ENCODE results near the gene TENM4.

DNA sequence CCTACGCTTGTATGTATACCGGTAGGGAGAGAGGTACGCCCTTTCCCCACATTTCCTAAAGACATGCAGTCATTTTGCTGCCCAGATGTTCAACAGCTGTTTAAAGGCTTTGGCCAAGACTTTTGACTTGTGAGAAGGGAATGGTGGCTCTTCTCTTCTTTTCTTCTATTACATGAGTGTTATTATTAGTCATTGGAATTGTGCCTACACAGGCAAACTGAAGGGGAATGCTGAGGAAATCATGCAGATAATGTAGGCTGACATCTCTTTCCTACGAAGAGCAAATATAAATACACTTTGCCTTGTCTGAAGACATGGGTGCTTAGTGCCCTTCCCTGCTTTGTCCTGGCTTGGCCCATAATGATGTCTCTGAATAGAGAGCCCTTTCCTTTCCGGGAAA, 671.9 kb downstream of the TENM4 start:
- TF ChIP-seq, protein P1, sequence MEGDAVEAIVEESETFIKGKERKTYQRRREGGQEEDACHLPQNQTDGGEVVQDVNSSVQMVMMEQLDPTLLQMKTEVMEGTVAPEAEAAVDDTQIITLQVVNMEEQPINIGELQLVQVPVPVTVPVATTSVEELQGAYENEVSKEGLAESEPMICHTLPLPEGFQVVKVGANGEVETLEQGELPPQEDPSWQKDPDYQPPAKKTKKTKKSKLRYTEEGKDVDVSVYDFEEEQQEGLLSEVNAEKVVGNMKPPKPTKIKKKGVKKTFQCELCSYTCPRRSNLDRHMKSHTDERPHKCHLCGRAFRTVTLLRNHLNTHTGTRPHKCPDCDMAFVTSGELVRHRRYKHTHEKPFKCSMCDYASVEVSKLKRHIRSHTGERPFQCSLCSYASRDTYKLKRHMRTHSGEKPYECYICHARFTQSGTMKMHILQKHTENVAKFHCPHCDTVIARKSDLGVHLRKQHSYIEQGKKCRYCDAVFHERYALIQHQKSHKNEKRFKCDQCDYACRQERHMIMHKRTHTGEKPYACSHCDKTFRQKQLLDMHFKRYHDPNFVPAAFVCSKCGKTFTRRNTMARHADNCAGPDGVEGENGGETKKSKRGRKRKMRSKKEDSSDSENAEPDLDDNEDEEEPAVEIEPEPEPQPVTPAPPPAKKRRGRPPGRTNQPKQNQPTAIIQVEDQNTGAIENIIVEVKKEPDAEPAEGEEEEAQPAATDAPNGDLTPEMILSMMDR (IDR thresholded peaks at IDR 0.05; ENCODE audit: low read depth, low read length, poor library complexity, severe bottlenecking) = no peak
- TF ChIP-seq EZH2phosphoT487 (IDR thresholded peaks at IDR 0.05; ENCODE audit: borderline replicate concordance, low read length) = no peak

All from DOHH2 (cell line).